HG03097 (cell line): ENCODE measurements around the gene B3GNT5.

Experiments
- ATAC-seq: cut with Tn5 transposase; IDR thresholded peaks from one replicate; pipeline ENCODE4 v1.9.1; 2021; ENCODE audit not compliant: unreplicated experiment, low FRiP score

B3GNT5 gene

DNA sequence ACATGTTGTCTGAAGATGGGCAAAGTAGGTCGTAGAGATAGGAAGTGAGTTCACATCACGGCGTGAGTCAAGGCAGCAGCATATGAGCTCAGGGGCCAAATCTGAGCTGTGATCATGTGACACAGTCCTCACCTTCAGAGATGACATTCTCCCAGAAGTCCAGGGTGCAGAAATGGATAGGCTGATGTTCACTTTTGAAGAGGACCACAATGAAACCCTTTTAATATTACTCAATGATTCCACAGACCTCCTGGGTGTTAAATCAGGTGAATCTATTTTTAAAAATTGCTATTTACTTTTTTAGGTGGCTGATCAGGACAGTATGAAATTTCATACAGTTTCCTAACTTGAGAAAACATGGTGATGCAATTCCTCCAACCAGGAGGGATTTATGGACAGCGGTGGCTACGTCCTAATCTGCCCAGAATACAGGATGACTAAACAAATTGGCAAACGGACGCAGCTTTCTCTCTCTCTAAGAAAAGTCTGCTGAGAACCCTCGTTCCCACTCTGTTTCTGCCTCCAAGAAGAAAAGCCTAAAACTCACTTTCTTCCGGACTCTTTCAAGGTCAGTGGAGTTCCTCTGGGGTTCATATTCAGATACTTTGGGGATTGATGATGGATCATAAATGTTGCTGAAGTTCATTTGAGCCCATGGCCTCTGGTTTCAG, 34.4 kb downstream of the B3GNT5 start:
- no peak for ATAC-seq

DNA sequence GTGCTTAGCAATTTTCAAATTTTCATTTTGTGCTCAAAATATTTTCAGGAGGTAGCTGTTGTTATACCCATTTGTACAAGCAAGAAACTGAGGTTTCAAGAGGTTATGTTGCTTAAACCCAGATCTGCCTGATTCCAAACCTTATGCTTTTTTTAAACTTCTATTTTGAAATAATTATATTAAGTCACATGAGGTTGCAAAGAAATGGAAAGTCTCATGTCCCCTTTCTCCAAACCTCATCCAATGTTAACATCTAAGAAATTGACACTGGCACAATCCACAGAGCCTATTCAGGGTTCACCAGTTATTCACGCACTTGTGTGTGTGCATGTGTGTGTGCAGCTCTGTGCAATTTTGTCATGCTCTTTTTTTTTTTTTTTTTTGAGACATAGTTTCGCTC, 35.1 kb downstream of the B3GNT5 start:
- no peak for ATAC-seq

DNA sequence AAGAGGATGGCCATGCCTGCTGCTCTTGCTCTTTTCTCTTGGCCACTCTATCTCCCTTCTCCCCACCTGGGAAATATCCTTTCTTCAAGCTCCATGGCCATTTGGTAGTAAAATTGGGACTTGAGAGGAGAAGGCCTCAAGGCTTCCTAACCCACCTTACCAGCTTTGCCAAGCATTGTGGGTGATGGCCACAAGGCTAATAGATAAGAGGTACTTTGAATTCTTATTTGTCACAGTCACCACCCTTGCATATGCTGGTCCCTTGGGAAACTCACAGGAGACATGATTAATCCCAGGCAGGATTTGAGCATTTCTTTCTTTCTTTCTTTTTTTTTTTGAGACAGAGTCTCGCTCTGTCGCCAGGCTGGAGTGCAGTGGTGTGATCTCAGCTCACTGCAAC, 37.2 kb downstream of the B3GNT5 start:
- ATAC-seq, result no peak

DNA sequence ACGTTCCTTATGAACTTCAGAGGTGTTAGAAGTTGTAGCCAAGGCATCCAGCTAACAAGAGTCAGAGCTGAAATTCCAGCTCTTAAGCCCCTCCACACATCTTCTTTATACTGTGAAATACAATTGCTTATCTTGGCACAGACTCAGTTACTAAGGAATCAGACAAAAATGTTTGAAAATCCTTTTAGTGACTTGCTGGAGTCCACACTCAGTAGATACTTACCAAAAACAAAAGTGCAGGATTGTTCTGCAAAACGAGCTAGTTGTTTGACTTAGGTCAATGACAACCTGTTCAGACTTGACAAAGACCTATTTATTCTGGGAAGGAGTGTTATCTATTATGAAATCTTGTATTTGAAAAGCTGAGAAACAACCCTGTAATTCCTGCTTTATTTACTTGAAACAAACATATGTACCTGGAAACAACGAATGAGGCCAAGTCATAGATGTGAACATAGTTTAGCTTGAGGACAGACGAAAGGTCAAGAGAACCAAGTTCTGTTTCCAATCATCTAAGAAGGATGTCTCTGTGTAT, 38.5 kb downstream of the B3GNT5 start:
- ATAC-seq, result no peak

DNA sequence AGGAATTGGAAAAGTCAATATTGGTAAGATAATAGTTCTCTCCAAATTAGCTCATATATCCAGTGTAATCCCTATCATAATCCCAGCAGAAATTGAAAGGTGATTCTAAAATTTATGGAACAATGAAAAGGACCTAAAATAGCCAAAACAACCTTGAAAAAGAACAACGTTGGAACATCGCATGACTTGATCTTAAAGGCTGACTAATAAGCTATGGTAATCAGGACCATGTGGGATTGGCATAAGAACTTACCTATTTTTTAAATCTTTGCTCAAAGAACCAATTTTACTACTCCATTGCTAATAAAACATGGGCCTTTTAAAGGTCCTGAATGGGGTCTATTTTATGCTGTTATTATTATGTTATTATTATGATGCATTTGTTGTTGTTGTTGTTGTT, 40.9 kb downstream of the B3GNT5 start:
- no peak for ATAC-seq

DNA sequence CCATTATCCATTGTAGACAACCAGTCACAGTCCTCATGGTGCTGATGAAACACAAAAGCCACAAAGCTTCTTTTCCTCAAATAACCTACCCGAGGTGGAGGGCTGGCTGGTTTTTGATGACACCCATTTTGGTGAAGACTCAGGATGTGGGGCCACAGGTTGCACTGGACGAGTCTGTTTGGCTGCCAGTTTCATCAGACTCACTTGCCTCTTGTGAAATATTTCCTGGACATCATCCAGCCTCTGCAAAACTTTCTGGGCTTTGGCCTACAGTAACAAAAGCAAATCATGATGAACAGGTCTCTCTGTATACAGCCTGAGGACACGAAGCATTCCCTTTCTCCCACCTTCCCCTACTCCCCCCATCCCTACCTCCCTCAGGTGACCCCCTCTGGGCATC, 42.2 kb downstream of the B3GNT5 start:
- ATAC-seq, result no peak

- no peak for ATAC-seq
These were observed 43.9 kb downstream of the B3GNT5 start for GRCh38 chr3:183296944-183297343.

DNA sequence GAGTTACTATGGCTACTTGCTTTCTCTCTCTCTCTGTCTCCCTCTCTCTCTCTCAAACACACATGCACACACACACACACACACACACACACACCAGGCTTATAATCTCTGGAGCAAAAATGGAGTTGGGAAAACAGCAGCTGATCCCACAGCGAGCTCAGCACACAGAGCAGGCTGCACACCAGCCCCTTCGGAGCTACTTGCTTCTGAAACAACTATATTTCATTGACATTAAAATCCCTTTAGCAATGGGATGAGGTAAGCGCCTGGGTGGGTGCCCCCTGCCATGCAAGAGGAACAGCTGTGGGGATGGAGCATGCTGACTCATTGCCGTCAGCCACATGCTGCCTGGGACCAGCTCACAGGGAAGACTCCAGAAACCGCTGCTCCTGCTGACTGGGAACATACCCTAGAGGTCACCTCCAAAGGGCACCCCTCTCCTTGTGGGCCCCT, 45.7 kb downstream of the B3GNT5 start:
- no peak for ATAC-seq

DNA sequence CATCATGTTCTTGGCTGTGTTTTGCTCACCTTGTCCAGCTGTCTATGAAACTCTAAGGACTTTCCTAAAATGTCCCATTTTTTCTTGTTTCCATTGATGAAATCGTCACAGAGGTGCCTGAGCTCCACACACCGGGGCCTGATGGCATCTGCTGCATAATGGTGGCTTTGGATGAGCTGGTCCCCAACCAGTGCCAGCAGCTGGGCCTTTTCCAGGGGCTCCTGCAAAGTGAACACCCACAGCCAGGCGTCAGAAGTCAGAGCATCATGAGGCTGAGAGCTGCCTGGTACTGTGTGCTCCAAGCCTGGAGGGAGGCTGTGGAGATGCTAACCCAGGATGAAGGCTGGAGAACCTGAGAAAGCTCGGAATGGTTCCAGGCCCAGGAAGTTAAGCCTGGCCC, 46.9 kb downstream of the B3GNT5 start:
- no peak for ATAC-seq

- ATAC-seq, result no peak
These were observed 48.0 kb downstream of the B3GNT5 start for GRCh38 chr3:183300996-183301562.

DNA sequence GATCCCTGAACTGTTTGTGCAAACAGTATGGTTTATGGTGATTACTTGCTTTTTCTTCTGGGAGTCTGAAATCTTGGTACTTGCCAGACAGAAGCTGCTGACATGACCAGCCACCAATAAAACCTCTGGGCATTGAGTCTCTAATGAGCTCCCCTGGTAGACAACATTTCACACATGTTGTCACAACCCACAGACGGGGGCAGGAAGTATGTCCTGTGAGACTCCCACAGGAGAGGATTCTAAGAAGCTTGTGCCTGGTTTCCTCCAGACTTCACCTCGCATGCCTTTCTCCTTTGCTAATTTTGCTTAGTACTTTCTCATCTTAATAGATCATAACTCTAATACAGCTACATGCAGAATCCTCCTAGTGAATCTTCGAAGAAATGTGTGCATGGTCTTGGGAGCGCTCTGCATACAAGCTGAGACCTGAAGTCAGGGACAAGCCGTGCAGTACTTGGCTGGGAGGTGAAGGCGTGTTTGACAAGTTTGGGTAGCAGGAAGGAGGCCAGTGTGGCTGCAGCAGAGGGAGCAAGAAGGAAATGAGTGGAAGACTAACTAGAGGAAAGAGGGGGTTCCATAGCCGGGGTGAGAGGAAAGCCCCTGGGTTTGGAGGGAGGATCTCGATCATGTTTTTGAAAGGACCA, 49.0 kb downstream of the B3GNT5 start:
- no peak for ATAC-seq

DNA sequence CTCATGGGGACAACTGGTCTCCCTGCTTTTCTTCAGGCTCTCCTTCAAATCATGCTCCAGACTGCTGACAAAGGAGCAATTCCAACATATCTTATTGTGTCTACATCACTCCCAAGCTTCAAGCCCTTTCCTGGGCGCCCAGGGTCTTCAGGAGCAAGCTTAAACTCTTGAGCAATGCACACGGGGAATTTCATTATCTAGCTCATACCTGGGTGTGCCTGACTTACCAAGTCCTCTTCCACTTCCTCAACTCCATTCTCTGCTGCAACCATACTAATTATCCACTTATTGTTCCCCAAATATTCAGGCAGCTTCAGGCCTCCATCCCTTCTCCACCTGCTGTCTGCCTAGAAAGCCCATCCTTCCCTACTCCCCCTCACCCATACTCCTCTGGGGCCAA, 50.6 kb downstream of the B3GNT5 start:
- no peak for ATAC-seq

GRCh38 chr3:183306798-183307671, 54.0 kb downstream of the B3GNT5 start:
- ATAC-seq, result no peak

- ATAC-seq, result no peak
These were observed 54.7 kb downstream of the B3GNT5 start for GRCh38 chr3:183307749-183308148.

DNA sequence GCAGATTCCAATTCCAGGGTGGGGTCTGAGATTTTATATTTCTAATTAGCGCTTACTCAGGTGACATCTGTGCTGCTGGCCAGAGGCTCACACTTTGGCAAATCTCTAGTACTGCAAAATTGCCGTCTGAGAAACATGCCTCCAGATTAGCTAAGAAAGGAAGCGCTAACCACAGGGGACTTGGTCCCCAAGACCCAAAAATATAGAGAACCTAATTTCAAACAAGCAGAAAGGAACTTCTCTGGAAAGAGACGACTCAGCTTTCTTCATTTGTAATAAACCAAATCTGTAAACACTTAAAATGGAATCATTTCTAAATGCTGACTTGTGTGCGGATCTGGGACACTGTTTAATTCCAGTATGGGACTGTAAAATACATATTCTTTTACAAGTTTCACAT, 55.7 kb downstream of the B3GNT5 start:
- no peak for ATAC-seq

- ATAC-seq, result no peak
These were observed 56.2 kb downstream of the B3GNT5 start for GRCh38 chr3:183309276-183309675.

- ATAC-seq, result no peak
These were observed 57.9 kb downstream of the B3GNT5 start for GRCh38 chr3:183310936-183311335.

DNA sequence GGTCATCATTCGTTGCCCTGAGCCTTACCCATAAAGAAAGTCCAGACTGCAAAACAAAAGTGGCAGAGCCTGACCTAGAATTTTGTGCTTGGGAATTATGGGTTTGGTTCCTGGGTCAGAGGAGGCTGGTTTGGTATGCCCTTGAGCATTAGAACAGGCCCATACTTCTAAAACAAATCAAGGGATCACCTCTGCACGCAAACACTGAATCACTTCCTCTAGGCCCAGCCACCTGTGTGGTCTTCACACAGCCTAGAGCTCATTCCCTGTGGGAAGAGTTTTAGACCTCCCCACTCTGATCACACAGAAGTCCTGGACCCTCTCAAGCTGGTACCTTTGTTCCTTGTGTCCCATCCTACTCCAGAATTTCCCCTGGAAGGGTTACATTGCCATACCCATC, 59.4 kb downstream of the B3GNT5 start:
- ATAC-seq, result no peak

DNA sequence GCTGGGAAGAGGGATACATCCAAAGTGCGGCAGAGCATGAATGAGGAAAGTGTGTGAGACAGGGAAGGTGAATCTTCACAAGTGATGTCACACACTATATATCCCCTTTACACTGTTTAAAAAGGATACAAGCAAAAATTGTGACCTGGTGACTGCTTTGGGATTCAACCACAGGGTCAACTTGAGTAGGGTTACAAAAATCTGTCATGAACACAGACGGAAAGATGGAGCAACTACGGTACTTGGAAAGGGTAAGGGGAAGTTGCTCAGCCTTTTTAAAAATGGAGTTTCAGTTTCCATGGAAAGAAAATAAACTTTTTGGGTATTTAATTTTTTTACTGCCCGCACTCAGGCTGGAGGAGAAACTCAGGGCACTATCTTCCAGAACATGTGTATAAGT, 60.3 kb downstream of the B3GNT5 start:
- no peak for ATAC-seq

DNA sequence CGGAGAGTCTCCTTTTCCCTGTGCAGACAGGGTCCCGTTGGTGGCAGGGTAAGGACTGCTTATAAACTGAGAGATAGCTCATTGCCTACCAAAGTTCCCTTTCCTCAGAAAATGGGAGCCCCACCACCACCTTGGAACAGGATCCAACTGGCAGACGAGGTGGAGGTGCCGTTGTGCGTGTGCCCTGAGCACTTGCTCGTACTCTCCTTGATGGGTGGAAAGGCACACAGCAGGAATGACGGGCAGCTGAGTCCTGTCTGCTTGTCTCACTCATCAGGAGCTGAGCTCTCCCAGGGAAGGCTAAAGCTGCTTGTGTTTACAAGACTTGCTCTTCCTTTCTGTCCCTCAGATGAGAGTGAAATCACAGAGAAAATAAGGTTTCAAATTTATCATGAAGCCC, 60.7 kb downstream of the B3GNT5 start:
- no peak for ATAC-seq

GRCh38 chr3:183315739-183316138, 62.7 kb downstream of the B3GNT5 start:
- no peak for ATAC-seq
